GM18873 (cell line): ENCODE data around the gene EPN2.

Experiments used
- ATAC-seq: cut with Tn5 transposase; IDR thresholded peaks from one replicate; pipeline ENCODE4 v1.9.1; 2021; ENCODE audit warnings: mild to moderate bottlenecking, moderate library complexity, moderate number of reproducible peaks; ENCODE audit not compliant: unreplicated experiment, low FRiP score

The EPN2 gene

DNA sequence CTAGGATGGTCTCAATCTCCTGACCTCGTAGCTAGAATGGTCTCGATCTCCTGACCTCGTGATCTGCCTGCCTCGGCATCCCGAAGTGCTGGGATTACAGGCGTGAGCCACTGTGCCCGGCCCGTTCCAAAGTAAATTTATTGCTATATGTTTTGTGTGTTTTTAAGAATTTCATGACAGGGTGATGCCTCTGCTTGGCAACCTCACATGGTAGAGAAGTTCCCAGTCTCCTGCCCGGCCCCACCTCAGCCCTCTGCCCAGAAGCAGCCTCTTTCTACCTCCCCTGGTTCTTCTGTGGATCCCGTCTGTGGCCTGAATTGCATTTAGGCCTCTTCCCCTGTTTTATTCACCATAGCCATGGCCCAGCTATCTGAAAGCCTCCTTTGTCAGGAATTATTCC lies 70.4 kb downstream of the EPN2 start:
- no peak for ATAC-seq

DNA sequence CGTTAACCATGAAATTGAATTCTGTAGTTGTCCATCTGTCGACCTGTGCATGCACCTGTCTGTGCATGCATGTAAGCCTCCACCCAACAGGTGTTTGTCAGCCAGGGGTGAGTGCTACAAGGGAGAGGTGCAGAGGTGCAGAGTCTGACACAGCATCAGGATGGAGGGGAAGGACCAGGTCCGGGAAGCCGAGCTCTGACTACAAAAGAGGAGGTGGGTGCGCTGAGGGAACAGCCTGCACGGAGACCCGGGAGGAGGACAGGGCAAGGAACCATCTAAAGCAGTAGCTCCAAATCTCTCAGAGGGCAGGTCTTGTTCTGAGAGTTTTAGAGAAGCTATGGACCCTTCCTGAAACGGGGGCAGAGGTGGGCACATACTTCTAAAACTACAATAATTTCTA lies 71.2 kb downstream of the EPN2 start:
- ATAC-seq = no peak

- no peak for ATAC-seq
Observed at GRCh38 chr17:19309701-19310100, 72.5 kb downstream of the EPN2 start.

- ATAC-seq = no peak
Observed at GRCh38 chr17:19310151-19310550, 73.0 kb downstream of the EPN2 start.

- no peak for ATAC-seq
Observed at GRCh38 chr17:19311016-19311415, 73.8 kb downstream of the EPN2 start.

- no peak for ATAC-seq
Observed at GRCh38 chr17:19311421-19312215, 74.5 kb downstream of the EPN2 start.

- no peak for ATAC-seq
Observed at GRCh38 chr17:19312406-19312805, 75.2 kb downstream of the EPN2 start.

- ATAC-seq = no peak
Observed at GRCh38 chr17:19313066-19313745, 76.0 kb downstream of the EPN2 start.

- ATAC-seq = no peak
Observed at GRCh38 chr17:19313746-19314651, 76.8 kb downstream of the EPN2 start.

DNA sequence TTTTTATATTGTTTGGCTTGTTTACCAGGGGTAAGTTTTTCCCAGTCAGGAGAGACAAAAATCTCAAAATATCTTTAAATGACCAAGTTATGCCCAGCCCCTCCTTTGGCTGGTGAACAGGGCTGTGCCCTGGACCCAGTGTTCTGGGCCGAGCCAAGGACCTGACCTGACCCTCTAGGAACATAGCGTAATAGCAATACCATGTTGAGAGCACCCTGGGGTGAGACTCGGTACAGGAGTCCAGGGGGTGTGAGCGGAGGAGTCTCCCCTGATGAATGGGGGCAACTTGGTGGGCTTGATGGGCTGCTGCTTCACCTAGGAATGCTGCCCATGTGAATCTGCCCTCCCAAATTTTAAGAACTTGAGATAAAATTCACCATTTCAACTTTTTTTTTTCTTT lies 77.9 kb downstream of the EPN2 start:
- ATAC-seq = no peak

- ATAC-seq = no peak
Observed at GRCh38 chr17:19316761-19317358, 79.7 kb downstream of the EPN2 start.

- ATAC-seq = no peak
Observed at GRCh38 chr17:19317359-19318095, 80.4 kb downstream of the EPN2 start.

- ATAC-seq = no peak
Observed at GRCh38 chr17:19318611-19319010, 81.4 kb downstream of the EPN2 start.

GRCh38 chr17:19319771-19320505 lies 82.8 kb downstream of the EPN2 start:
- no peak for ATAC-seq

GRCh38 chr17:19320876-19321275 lies 83.7 kb downstream of the EPN2 start:
- no peak for ATAC-seq

GRCh38 chr17:19321481-19322128 lies 84.4 kb downstream of the EPN2 start:
- ATAC-seq = no peak

- ATAC-seq = no peak
Observed at GRCh38 chr17:19322129-19322505, 85.0 kb downstream of the EPN2 start.

- ATAC-seq = no peak
Observed at GRCh38 chr17:19322861-19323260, 85.7 kb downstream of the EPN2 start.

DNA sequence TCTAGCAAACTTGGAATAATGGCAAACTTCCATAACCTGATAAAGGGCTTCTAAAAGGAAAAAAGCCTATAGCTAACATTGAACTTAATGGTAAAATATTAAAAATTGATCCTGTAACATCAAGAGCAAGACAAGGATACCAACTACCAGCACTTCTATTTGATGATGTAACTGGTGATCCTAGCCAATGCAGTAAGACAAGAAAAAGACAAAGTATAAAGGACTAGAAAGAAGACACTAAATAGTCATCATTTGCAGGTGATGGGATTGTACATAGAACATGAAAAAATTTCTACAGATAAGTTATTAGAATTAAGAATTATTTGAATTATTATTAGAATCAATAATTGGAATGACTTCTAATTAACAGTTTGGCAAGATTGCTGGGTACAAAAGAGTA lies 88.4 kb downstream of the EPN2 start:
- no peak for ATAC-seq
